NCI-H345 (cell line): ENCODE measurements around the gene CFAP53.

Source experiments
- DNase-seq: peaks from one replicate; lab custom pipeline; 2025; lab: John Stamatoyannopoulos, UW

CFAP53 gene

DNA sequence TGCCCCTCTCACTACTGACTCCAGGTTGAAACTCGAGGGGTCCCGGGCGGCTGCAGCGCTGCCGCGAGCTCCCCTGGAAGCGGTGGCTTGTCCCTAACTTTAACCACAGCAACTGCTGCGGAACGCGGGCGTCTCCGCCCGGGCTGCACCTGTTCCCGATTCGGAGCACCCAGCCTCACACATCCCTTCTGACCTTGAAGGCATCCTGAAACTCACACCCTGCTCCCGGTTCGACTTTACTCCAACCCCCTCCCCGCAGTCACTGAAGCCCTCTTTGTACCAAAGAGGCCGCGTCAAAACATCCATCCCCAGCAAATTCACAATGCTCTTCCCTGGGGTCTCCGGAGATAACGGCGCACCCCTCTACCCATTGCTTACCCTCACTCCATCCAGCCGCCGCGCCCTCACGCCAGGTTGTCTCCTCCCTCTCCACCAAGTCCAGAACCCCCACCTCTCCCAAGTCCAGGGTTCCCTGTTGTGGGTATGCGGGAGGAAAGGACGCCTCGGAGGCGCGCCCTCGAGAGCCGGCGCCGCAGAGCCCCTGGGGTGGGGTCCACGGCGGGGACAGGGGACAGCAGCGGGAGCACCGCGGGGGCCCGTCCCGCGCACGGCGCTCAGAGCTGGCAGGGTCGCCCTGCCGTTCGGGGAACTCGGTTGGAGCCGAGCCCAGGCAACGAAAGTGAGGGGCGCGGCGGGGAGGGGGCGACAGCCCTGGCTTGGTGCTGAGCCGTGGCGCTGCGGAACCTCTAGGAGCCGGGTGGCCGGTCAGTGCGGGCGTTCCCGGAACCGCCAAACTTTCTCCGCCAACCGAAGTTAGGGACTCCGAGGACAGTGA is 72.3 kb downstream of the CFAP53 start:
- peak; percentile 20 for DNase-seq

DNA sequence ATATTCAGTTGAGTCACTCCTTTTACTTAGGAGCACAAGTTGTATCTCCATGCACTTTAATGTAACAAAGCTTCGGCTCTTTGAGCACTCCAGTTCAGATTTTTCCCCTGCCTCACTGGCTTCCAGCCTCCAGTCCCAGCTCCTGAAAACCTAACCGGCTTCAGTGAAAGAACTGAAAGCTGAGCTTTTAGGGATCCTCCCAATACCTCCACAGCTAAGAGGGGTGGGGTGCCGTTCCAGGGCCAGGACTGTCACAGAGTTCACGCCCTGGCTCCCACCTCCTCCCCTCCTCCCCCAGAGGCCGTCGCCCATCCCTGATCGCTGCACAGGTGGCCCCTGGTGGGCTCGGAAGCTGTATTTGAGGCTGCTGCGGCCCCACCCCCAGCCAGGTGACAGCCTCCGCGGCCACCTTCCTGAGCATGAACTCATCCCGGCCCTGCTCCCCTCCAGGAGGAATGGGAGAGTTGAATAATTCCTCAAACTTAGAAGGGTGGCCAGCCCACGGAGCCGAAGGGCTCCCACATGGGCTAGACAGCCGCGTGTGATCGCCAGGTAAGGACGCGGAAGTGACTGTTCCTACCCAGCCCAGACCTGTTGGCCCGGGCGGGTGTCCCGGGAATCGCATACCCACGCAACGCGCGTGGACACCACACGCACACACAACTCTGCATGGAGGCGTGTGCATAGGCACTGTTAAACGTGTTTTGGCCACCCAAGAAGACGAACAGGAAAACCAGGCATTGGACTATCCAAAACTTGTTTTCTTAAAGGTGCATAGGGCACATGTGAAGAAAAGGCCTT is 73.1 kb downstream of the CFAP53 start:
- DNase-seq, result no peak

DNA sequence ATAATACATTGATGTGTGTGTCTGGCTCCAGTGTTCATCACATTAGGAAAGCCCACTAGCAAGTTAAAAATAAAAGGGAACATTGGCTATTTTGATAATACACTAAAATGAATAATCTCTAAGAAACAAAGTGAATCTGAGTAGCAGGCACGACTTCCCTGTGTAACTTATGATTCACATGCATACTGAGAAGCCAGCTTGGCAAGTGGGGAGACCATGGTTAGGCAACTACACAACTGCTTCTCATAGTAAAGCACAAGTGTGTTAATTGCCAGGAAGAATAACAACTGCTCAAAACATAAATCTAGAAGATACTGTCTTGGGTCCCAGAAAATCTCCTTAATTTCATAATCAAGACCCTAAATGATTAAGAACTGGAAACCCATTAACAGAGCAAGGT is 75.4 kb downstream of the CFAP53 start:
- no peak for DNase-seq

- no peak for DNase-seq
Measured at GRCh38 chr18:50190236-50190635, 76.1 kb downstream of the CFAP53 start.

DNA sequence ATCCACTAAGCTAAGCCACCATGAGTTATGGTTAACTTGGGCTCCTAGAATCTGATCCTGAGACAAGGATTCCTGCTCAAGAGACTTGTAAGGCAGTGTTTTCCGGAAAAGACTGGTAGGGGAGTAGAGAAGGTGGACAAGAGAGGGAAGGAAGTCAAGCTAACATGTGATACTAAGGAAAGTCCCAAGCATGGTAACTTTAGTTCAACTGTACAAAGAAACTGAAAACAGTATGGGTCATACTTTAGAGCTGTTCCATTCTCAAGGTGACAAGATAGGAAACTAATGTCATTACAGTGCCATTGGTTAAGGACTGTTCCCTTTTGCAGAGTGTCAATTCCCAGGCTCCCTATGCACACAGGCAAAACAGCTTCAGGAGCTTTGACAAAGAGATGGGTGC is 77.1 kb downstream of the CFAP53 start:
- DNase-seq, result no peak

GRCh38 chr18:50188652-50189051 is 77.6 kb downstream of the CFAP53 start:
- no peak for DNase-seq

DNA sequence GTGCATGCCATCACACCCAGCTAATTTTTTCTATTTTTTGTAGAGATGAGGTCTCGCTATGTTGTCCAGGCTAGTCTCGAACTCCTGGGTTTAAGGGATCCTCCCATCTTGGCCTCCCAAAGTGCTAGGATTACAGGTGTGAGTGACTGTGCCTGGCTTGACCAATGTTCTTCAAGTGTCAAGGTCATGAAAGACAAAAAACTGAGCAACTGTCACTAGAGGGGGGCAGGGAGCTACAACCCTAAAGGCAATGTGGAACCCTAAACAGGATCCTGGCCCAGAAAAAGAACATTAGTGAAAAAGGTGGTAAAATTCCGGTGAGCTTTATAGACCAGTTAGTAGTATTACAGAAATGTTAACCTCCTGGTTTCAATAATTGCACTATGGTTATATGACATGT is 78.6 kb downstream of the CFAP53 start:
- DNase-seq, result no peak

DNA sequence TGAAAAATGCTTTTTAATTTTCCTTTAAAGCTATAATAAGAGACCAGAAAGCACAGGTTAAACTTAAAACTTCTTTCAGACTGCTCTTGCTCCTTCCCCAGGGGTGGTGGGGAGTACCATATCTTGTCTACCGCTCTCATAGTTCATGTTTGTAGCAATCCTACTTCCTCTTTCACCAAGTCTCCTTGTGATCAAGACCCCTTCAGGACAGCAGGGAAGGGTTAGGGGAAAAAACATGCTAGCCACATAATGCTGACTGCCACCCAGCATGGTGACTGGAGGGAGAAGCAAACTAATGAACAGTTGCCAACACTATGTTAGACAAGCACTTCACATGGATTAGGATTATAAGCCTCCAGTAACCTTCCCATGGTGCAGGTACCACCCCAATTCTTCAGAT is 79.9 kb downstream of the CFAP53 start:
- DNase-seq, result no peak

DNA sequence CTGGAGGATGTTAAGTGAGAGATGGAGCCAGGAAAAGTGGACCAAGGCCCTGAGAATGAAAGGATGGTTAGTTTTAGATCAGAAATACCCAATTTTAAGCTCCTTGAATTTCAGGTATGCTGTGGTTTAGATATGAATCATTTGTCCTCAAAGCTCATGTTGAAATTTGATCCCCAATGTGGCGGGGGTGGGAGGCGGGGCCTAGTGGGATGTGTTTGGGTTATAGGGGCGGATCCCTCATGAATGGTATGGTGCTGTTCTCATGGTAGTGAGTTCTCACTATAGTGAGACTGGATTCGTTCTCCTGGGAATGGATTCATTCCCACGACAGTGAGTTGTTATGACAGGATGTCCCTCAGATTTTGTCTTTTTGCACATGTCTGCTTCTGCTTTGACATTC is 82.7 kb downstream of the CFAP53 start:
- no peak for DNase-seq

- no peak for DNase-seq
Measured at GRCh38 chr18:50182511-50182910, 83.8 kb downstream of the CFAP53 start.

DNA sequence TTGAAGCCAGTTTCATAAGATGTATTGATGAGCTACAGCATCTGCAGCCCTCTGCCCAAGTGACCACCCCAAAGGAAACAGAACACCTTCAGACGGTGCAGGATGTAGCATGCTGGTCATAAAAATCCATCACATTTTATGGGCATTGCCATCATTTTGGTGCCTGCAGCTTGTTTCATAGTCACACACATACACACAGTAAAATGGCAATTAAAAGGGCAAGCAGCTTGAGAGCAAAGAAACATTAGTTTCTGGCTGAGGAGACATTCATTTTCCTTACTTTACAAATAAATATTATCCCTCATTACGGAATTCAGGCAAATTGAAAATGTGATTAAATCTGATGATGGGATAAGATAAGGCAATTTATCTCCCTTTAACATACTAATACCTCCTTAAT is 84.7 kb downstream of the CFAP53 start:
- no peak for DNase-seq

DNA sequence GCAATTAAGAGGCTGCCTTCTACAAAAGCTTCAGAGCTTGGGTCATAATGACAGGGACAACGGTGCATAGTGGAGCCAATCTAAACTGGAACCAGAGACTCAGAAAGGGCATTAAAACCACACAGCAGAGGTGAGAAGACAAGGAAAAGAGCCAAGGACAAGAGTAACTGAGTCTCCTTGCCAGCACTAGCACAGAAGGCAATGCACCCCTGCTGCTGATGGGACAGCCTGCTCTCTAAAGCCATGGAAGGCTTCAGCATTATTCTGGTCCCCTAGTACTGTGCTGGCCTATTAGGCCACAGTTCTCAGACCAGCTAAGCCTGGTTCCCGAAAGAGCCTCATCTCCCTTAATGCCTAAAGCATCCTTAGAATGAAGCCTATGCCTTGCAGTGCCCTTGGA is 86.8 kb downstream of the CFAP53 start:
- no peak for DNase-seq

GRCh38 chr18:50177294-50177992 is 88.9 kb downstream of the CFAP53 start:
- DNase-seq, result no peak
